Ishikawa (cell line): ENCODE results near the gene C12orf43.

Source experiments
- EGR1 ChIP-seq: IDR thresholded peaks from 2 replicates; pipeline ENCODE4 v1.6.1; 2012
- TAF1 ChIP-seq: IDR thresholded peaks from 2 replicates; pipeline ENCODE4 v1.6.1; 2012; ENCODE audit warnings: low read depth, mild to moderate bottlenecking
- YY1 ChIP-seq: IDR thresholded peaks from 2 replicates; pipeline ENCODE4 v1.6.1; 2012; ENCODE audit warnings: low read depth

DNA sequence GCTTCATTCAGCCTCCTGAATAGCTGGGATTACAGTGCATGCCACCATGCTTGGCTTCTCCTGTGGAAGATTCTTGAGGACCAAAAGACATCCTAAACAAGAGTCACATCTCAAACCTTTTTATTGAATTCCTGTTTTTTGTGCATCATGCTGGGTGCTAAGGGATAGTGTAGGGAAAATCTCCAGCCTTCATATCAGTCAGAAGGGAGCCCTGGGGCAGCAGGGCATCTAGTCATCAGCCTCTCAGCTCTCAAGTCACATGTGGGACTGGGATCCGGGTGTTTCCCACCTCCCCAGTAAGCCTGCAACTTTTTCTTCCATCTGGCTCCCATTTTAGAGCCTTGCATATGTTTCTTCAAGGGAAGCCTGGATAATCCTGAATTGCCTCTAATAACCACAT, 47.8 kb upstream of the C12orf43 start:
- TF ChIP-seq TAF1: no peak
- TF ChIP-seq YY1: no peak
- no peak for TF ChIP-seq EGR1
